ENCODE results near the gene HS3ST4.

DNA sequence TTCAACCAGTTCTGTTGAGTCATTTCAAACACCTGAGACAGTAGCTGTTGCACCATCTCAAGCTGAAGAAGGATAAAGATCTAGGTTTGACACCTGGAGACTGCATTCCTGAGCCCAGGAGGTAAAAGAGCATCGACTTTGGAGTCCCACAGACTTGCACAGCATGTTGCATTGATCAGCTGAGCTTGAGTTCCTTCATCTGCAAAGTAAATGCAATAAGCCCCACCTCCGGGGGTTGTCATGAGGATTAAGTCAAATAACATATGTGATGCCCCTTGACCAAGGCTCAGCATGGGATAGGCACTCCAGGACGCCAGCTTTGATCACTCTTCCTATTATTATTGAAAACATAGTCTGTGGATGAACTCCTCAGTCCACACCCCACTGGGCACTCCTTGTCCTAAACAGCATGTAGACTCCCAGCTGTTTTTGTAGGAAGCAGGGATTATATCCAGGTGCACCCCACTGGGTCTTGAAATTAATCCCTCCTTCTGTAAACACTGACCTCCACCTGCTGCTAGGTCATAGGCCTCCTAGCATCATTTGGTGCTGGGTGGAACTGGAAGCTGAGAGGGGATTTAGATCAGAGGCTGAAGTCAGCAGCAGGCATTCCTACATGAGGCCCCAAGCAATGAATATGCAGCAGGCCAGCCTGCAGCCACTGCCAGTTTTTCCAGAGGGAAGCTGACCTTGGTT, 259.0 kb downstream of the HS3ST4 start:
- TF ChIP-seq POLR2A (IDR thresholded peaks at IDR 0.05), result no peak
- TF ChIP-seq, protein P1, sequence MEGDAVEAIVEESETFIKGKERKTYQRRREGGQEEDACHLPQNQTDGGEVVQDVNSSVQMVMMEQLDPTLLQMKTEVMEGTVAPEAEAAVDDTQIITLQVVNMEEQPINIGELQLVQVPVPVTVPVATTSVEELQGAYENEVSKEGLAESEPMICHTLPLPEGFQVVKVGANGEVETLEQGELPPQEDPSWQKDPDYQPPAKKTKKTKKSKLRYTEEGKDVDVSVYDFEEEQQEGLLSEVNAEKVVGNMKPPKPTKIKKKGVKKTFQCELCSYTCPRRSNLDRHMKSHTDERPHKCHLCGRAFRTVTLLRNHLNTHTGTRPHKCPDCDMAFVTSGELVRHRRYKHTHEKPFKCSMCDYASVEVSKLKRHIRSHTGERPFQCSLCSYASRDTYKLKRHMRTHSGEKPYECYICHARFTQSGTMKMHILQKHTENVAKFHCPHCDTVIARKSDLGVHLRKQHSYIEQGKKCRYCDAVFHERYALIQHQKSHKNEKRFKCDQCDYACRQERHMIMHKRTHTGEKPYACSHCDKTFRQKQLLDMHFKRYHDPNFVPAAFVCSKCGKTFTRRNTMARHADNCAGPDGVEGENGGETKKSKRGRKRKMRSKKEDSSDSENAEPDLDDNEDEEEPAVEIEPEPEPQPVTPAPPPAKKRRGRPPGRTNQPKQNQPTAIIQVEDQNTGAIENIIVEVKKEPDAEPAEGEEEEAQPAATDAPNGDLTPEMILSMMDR (IDR thresholded peaks at IDR 0.05), result no peak
- TF ChIP-seq POLR2AphosphoS5 (IDR thresholded peaks at IDR 0.05), result no peak

All from suprapubic skin (tissue), 4 donors.